Rectal smooth muscle tissue (tissue), 1 donor: Measurements from ENCODE around the gene ANO9.

Experiments
- H3K27ac ChIP-seq: one replicate; pipeline ENCODE4 v1.7.0; 2013; ENCODE audit warnings: low read depth, low read length, inconsistent platforms
- H3K27me3 ChIP-seq: one replicate; pipeline ENCODE4 v1.7.0; 2013; ENCODE audit warnings: low read length; ENCODE audit not compliant: control insufficient read depth, insufficient read depth
- H3K36me3 ChIP-seq: one replicate; pipeline ENCODE4 v1.7.0; 2013; ENCODE audit warnings: low read length; ENCODE audit not compliant: control insufficient read depth, insufficient read depth
- H3K4me1 ChIP-seq: one replicate; pipeline ENCODE4 v1.7.0; 2013; ENCODE audit warnings: low read length; ENCODE audit not compliant: control insufficient read depth, insufficient read depth
- H3K4me3 ChIP-seq: one replicate; pipeline ENCODE4 v1.7.0; 2013; ENCODE audit warnings: low read length
- H3K9ac ChIP-seq: one replicate; pipeline ENCODE4 v1.7.0; 2013; ENCODE audit warnings: low read length

ANO9 gene

GRCh38 chr11:441418-442274 lies at the start of gene ANO9:
Gene ANO9 (minus strand): TSS chr11:442011. CDS start chr11:441926, 85 bp downstream.
- Histone ChIP-seq H3K4me1 (no peaks in the 10 kb centered on the region), H3K27me3 (no peaks in the 10 kb centered on the region), H3K36me3 (no peaks in the 10 kb centered on the region), H3K27ac (no peak within 1 kb of the TSS), H3K4me3 (peak within 1 kb of the TSS; percentile 54), H3K9ac (no peak within 1 kb of the TSS)

- no peaks in the 10 kb centered on the region for H3K4me1 ChIP-seq
- H3K36me3 ChIP-seq: peaks cover 2% of the 10 kb centered on the region
- H3K27ac ChIP-seq: no peak overlapping the region
- no peak overlapping the region for H3K4me3 ChIP-seq
- no peak overlapping the region for H3K9ac ChIP-seq
- no peaks in the 10 kb centered on the region for H3K27me3 ChIP-seq
These were observed 49.5 kb upstream of the ANO9 start for GRCh38 chr11:491358-491757.

GRCh38 chr11:490930-491260 lies 49.1 kb upstream of the ANO9 start:
- Histone ChIP-seq H3K27ac (no peak overlapping the region), H3K4me3 (no peak overlapping the region), H3K4me1 (no peaks in the 10 kb centered on the region), H3K27me3 (no peaks in the 10 kb centered on the region), H3K9ac (no peak overlapping the region), H3K36me3 (peaks cover 2% of the 10 kb centered on the region)

GRCh38 chr11:490186-490929 lies 48.5 kb upstream of the ANO9 start:
- H3K4me1 ChIP-seq: no peaks in the 10 kb centered on the region
- H3K4me3 ChIP-seq: no peak overlapping the region
- H3K9ac ChIP-seq: no peak overlapping the region
- H3K36me3 ChIP-seq: no peaks in the 10 kb centered on the region
- H3K27ac ChIP-seq: no peak overlapping the region
- H3K27me3 ChIP-seq: no peaks in the 10 kb centered on the region

- no peaks in the 10 kb centered on the region for H3K36me3 ChIP-seq
These were observed 47.9 kb upstream of the ANO9 start for GRCh38 chr11:489610-490185.

GRCh38 chr11:488992-489391 lies 47.2 kb upstream of the ANO9 start:
- no peaks in the 10 kb centered on the region for H3K27me3 ChIP-seq
- no peak overlapping the region for H3K9ac ChIP-seq
- H3K36me3 ChIP-seq: no peaks in the 10 kb centered on the region
- H3K27ac ChIP-seq: no peak overlapping the region
- no peaks in the 10 kb centered on the region for H3K4me1 ChIP-seq
- H3K4me3 ChIP-seq: no peak overlapping the region

More at GRCh38 chr11:489610-490185, 47.9 kb upstream of the ANO9 start:
- Histone ChIP-seq H3K27me3 (no peaks in the 10 kb centered on the region), H3K27ac (no peak overlapping the region), H3K9ac (no peak overlapping the region), H3K4me1 (no peaks in the 10 kb centered on the region), H3K4me3 (no peak overlapping the region)

GRCh38 chr11:488579-488978 lies 46.8 kb upstream of the ANO9 start:
- no peaks in the 10 kb centered on the region for H3K36me3 ChIP-seq

GRCh38 chr11:488062-488461 lies 46.3 kb upstream of the ANO9 start:
- Histone ChIP-seq H3K36me3 (no peaks in the 10 kb centered on the region), H3K4me1 (no peaks in the 10 kb centered on the region), H3K4me3 (no peak overlapping the region), H3K9ac (no peak overlapping the region), H3K27me3 (no peaks in the 10 kb centered on the region), H3K27ac (no peak overlapping the region)

More at GRCh38 chr11:488579-488978, 46.8 kb upstream of the ANO9 start:
- H3K27ac ChIP-seq: no peak overlapping the region
- no peaks in the 10 kb centered on the region for H3K27me3 ChIP-seq
- no peak overlapping the region for H3K4me3 ChIP-seq
- no peak overlapping the region for H3K9ac ChIP-seq
- no peaks in the 10 kb centered on the region for H3K4me1 ChIP-seq

GRCh38 chr11:487571-488021 lies 45.8 kb upstream of the ANO9 start:
- no peak overlapping the region for H3K9ac ChIP-seq
- no peaks in the 10 kb centered on the region for H3K4me1 ChIP-seq
- H3K4me3 ChIP-seq: no peak overlapping the region
- no peak overlapping the region for H3K27ac ChIP-seq
- H3K27me3 ChIP-seq: no peaks in the 10 kb centered on the region
- no peaks in the 10 kb centered on the region for H3K36me3 ChIP-seq

GRCh38 chr11:486189-486588 lies 44.4 kb upstream of the ANO9 start:
- Histone ChIP-seq H3K9ac (no peak overlapping the region), H3K27ac (no peak overlapping the region), H3K27me3 (no peaks in the 10 kb centered on the region), H3K4me1 (no peaks in the 10 kb centered on the region), H3K36me3 (no peaks in the 10 kb centered on the region), H3K4me3 (no peak overlapping the region)

GRCh38 chr11:484616-485015 lies 42.8 kb upstream of the ANO9 start:
- Histone ChIP-seq H3K4me1 (no peaks in the 10 kb centered on the region), H3K27ac (no peak overlapping the region), H3K4me3 (no peak overlapping the region), H3K27me3 (no peaks in the 10 kb centered on the region), H3K9ac (no peak overlapping the region), H3K36me3 (no peaks in the 10 kb centered on the region)

- Histone ChIP-seq H3K27ac (no peak overlapping the region), H3K9ac (no peak overlapping the region)
These were observed 37.5 kb upstream of the ANO9 start for GRCh38 chr11:479311-479710.

More at GRCh38 chr11:479311-479710, 37.5 kb upstream of the ANO9 start:
- no peaks in the 10 kb centered on the region for H3K27me3 ChIP-seq
- H3K36me3 ChIP-seq: no peaks in the 10 kb centered on the region
- no peak overlapping the region for H3K4me3 ChIP-seq
- H3K4me1 ChIP-seq: no peaks in the 10 kb centered on the region
